Fibroblast of skin of right biceps (primary cell): Measurements from ENCODE around the gene RASSF5.

ENCODE experiments used
- DNase-seq: peaks from one replicate; pipeline ENCODE4 v3.0.0-alpha.2; 2013

The RASSF5 gene

DNA sequence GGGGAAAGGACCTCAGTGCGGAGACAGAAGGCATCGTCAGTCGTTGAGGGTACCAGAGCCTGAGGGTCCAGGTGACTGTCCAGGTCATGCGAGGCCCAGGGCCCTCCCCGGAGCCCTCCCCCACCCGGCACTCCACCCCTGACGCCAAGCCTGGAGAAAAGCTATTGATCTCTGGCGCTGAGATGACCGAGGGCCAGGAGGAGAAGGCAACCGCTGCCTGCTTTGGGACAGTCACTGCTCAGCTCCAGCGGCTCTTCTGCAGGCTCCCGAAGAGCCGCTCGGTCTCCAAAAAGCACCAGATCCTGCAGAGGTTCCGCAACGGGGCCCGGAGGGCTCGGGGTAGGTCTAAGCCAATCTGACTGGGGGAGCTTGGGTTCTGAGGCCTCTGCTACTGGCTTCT lies 10.9 kb downstream of the RASSF5 start:
- DNase-seq = no peak

- DNase-seq = no peak
These were observed 11.4 kb downstream of the RASSF5 start for GRCh38 chr1:206518743-206519142.

- DNase-seq = no peak
These were observed 13.8 kb downstream of the RASSF5 start for GRCh38 chr1:206521127-206521526.

GRCh38 chr1:206521694-206522402 lies 14.5 kb downstream of the RASSF5 start:
- no peak for DNase-seq

DNA sequence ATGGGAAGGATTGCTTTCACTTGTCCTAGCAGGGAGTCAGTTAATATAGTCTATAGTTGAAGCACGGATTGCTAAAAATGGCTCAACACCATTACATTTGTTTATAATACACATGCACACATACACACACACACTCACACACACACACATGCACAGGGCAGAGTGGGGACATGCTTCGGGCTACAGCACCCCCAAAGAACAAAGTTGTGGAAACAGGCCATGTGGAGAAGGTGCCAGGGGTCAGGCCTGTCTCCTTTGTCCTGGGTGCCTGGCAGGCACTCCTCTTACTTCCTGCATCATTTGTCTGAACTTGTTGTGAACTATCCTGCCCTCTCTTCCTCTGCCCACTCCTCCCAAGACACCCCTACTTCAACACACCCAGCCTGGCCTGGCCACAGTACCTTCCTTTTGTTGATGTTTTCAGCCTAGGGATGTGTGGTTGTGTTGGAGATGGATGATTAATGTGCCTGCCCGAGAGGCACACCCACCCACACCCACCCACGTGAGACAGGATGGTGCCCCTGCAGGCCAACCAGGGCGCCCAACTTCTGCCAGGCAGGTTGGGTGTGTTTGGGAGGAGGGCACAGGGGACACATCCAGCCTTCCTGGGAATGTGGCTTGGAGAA lies 17.5 kb downstream of the RASSF5 start:
- no peak for DNase-seq

DNA sequence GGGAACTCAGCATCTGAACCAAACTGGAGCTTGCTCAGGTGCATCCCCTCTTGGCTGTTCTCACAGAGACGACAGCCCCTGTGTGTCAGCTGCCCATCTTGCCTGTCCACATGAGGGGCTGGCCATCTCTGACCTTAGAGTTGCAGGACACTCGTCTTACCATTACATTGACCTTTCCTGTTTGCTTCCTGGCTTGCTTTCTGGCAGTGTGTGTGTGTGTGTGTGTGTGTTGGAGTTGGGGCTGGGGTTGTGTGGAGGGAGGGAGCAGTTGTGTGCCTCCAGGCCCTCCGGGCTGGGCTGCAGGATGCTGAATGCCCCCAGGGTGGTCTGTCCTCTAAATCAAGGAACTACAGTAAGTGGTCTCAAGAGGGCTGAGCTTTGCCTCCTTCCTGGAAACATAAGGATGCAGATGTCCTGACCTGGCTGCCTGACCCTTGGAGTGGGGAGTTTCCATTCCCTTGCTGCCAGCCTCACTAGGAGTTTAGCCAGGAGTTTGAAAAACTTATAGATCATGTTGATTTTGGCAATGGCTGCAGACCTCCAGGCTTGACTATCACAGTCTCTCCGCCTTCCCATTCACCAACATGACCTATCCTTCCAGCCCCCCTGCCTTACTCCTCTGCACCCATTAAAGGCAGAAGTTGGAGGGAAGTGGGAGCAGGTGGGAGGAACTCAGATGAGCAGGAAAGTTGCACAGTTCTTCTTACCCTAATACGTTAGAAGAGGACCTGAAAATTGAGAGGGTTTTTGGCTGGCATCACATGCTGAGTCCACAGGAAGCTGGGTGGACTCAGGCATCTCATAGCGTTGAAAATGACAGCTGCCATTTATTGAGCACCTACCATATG lies 19.0 kb downstream of the RASSF5 start:
- DNase-seq = no peak

DNA sequence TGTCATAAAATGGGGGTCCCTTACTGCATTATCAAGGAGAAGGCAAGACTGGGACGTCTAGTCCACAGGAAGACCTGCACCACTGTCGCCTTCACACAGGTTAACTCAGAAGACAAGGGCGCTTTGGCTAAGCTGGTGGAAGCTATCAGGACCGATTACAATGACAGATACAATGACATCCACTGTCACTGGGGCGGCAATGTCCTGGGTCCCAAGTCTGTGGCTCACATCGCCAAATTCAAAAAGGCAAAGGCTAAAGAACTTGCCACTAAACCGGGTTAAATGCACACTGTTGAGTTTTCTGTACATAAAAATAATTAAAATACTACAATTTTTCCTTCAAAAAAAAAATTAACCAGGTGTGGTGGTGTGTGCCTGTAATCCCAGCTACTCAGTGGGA lies 22.1 kb downstream of the RASSF5 start:
- DNase-seq = no peak

- no peak for DNase-seq
These were observed 25.0 kb downstream of the RASSF5 start for GRCh38 chr1:206532368-206532767.

DNA sequence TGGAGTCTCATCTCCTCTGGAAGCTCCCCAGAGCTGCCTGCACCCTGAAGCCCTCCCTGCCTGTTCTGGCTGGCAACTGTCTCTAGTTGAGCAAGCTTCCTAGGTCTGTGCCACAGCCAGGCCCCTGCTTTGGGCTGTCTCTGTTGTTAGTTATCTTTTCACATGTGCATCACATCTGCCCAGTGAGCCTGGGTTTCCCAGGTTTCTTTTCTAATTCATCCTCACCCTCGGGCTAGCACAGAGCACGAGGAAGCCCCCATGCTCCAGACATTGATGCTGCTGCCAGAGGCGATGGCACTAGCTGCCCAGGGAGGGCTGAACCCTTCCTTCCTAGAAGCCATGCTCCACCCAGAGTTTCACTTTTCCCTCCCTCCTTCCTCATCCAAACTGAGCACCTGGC lies 27.2 kb downstream of the RASSF5 start:
- DNase-seq = no peak

DNA sequence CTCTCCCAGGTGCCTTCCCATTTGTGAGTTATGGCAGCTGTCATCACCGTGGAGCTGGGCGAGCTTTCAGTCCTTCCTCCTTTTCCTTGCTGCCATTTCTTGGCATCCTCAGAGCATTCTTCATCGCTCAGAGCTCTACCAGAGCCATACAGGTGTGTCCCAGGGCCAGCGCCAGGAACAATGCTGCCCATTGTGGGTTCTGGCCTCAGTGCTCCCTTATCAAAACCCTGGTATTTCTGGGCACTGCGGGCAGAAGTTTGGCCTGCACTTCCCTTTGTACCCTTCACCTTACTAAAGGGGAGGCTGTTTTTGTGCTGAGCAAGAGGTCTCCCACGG lies 28.5 kb downstream of the RASSF5 start:
- no peak for DNase-seq

DNA sequence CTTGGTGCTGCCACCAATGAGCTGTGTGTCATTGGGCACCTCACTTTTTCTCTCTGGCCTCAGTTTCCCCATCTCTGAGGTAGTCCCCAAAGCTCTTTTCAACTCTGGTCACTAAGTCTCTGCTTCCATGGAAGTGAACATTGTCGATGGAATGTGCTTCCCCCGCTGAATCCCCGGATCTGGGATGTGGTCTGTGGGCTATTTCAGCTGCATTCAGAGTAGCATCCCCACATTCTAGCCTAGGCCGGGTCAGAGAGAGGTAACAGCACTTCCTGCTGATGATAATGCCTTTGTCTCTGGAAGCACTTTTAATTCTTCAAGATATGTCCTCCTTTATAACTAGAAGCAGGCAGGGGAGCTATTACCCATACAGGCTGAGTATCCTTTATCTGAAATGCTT lies 29.8 kb downstream of the RASSF5 start:
- DNase-seq = peak; percentile 69

DNA sequence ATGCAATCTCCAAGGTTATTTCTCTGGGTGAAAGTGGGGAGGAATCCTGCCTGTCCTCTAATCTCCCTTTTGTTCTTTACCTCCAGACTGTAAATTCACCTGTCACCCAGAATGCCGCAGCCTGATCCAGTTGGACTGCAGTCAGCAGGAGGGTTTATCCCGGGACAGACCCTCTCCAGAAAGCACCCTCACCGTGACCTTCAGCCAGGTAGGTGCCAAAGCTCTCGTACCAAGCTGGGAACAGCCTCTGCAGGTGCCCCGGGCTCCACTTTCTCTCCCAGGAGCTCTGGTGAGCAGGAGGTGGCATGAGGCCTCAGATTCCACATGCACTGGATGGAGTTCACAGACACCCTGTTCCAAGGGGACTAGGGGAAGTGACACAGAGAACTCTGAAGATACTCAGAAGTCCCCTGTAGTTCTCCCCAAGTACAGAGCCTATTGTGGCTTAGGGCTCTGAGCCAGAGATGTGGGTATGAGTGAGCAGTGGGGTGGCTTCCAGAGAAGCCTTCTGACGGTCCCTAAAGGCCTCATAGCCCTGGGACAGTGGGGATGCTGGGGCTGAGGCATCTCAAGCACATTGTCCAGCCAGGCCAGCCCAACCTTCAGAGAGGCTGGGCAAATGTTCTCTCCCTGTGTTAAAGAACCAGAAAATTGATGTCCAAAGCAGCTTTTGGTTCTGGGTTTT lies 30.9 kb downstream of the RASSF5 start:
- DNase-seq = peak; percentile 31

- no peak for DNase-seq
These were observed 31.7 kb downstream of the RASSF5 start for GRCh38 chr1:206538901-206539640.

DNA sequence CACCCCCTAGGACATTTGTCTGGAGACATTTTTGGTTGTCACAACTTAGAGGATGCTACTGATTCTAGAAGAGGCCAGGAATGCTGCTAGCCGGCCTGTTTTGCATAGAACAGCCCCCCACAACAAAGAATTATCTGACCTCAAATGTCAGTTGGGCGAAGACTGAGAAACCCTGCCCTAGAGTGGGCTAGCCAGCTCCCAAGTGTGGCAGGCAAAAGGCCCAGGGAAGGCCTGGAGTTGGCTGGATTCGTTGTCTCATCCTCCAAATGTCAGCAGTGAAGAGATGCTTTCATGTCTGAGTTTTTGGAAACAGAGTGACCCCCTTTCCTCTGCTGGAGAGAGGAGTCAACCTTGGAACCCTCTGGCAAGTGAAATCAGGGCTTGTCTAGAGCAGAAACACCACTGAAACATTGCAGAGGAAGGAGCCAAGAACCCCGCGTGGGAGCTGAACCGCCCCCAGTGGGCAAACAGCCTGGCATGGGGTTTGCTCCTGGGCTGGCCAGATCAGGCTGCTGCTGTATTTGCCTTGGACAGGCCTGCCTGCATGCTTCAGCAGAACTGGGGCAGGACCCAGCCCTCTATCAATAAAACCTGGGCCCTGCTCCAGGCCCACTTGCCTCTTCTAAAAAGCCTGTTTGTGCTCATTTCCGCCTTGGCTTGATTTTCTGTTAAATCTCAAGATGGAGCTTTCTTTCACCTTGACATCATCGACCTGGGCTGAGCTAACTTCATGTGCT lies 32.9 kb downstream of the RASSF5 start:
- no peak for DNase-seq

GRCh38 chr1:206541236-206541833 lies 34.0 kb downstream of the RASSF5 start:
- DNase-seq = no peak

DNA sequence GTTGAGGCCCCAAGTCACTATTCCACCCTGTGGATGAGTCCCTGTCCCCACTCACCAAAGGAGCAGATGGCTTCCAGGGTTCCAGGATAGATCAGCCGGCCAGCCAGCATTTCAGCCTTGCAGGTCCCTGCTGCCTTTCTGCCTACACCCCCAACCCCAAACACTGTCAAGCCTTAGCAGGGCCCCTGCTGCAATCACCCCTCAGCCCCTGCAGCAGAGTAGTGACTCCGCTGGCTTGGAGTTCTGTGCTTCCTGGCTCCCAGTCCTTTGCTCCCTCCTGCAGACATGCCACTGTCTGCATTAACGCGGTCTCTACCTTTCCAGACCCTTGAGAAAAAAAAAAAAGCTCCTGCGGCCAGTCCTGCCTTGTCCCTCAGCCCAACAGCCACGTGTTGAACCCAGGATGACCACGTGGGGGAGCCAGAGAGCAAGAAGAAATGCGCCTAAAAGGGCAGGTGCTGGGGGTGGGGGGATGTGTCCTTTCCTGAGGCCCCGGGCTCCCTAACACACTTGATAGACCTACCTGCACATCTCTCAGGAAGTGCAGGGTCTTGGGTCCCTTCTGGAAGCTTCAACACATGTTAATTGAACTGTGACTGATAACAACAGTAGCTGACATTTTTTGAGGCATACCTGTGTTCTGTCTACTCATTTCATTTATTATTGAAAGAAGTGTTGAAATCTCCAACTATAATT lies 37.4 kb downstream of the RASSF5 start:
- peak; percentile 48 for DNase-seq

GRCh38 chr1:206545351-206545750 lies 38.0 kb downstream of the RASSF5 start:
- DNase-seq = no peak

GRCh38 chr1:206547104-206547503 lies 39.8 kb downstream of the RASSF5 start:
- DNase-seq = no peak

- no peak for DNase-seq
These were observed 43.1 kb downstream of the RASSF5 start for GRCh38 chr1:206550446-206550845.

DNA sequence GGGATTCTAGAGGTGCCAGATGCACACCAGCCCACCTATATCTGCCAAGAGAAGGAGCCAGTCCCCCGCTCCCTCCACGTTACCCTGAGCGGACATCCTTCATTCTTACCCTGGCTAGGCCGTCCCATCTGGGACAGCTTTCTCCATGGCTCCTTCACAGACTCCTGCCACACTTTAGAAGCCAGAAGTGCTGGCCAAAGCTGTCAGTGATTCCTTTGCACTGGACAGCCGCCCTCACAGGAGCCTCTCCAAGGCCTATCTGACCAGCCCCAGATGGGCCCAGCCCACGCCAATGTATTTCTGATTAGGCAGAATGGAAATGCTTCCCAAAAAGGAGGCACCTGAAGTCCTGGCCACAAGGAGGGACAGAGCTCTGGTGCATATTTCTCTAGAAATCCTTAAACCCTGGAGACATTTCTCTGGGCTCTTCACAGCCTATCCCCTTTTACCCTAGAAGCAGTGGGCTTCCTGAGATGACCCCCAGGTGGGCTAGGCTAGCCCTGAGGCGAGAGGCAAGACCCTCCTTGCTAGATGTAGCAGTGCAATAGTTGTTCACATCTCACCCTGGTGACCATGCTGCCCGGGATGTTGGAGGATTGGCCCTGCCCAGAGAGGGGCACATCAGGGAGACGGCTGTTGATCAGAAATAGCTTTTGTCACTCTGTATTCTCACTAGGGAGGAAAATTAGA lies 44.1 kb downstream of the RASSF5 start:
- no peak for DNase-seq
